ENCODE data around the gene SNIP1.
"Not testable (repeated sequence)": the region's sequence is repeated elsewhere in the genome, so short reads cannot be mapped to it uniquely, and the experiment has no call there.

Gene SNIP1

GRCh38 chr1:37513795-37514349 lies 40.2 kb downstream of the SNIP1 start:
- no peaks in the 10 kb centered on the region for H3K27me3 ChIP-seq (replicated peaks; ENCODE audit: insufficient read depth, low read length)
- H3K4me2 ChIP-seq (ENCODE audit: low read depth, low read length): peak overlapping the region; percentile 87
- H3K36me3 ChIP-seq (replicated peaks; ENCODE audit: insufficient read depth, low read length): peaks cover 5% of the 10 kb centered on the region; the same call in 1 of the 2 replicates
- peak overlapping the region; percentile 66 for H3K9ac ChIP-seq (ENCODE audit: low read length)
- peaks cover 12% of the 10 kb centered on the region for H3K4me1 ChIP-seq (ENCODE audit: low read length)
- H2AFZ ChIP-seq (ENCODE audit: low read length): peak overlapping the region; percentile 77
- peak overlapping the region; percentile 35; the same call in 1 of the 2 replicates for H3K27ac ChIP-seq (ENCODE audit: low read length)
- peaks cover 28% of the 10 kb centered on the region for H3K79me2 ChIP-seq (ENCODE audit: low read length)
- H3K4me3 ChIP-seq (ENCODE audit: low read length): peak overlapping the region; percentile 81
- TF ChIP-seq EZH2phosphoT487 (IDR thresholded peaks at IDR 0.05; ENCODE audit: low read length) (no peak), EZH2 (optimal IDR thresholded peaks at IDR 0.05; ENCODE audit: low read depth, low read length) (no peak), CTCF (IDR thresholded peaks at IDR 0.05; ENCODE audit: low read length) (no peak)
- peak; percentile 65 for DNase-seq
- H3F3A ChIP-seq (ENCODE audit: insufficient read depth, low read length): peaks cover 7% of the 10 kb centered on the region; the same call in 1 of the 2 replicates
- H3K9me3 ChIP-seq (replicated peaks; ENCODE audit: insufficient read depth, low read length): no peaks in the 10 kb centered on the region
- H4K20me1 ChIP-seq (ENCODE audit: insufficient read depth, low read length): no peaks in the 10 kb centered on the region
- H3K9me2 ChIP-seq (replicated peaks; ENCODE audit: insufficient read depth, low read length): no peaks in the 10 kb centered on the region

GRCh38 chr1:37509181-37509580 lies 44.9 kb downstream of the SNIP1 start:
- Histone ChIP-seq H3K4me3 (ENCODE audit: low read length) (no peak overlapping the region), H3K4me2 (ENCODE audit: low read depth, low read length) (no peak overlapping the region), H3K27ac (ENCODE audit: low read length) (no peak overlapping the region), H3K27me3 (replicated peaks; ENCODE audit: insufficient read depth, low read length) (no peaks in the 10 kb centered on the region), H3K9me3 (replicated peaks; ENCODE audit: insufficient read depth, low read length) (no peaks in the 10 kb centered on the region), H3K9ac (ENCODE audit: low read length) (no peak overlapping the region), H2AFZ (ENCODE audit: low read length) (no peak overlapping the region), H4K20me1 (ENCODE audit: insufficient read depth, low read length) (no peaks in the 10 kb centered on the region), H3K36me3 (replicated peaks; ENCODE audit: insufficient read depth, low read length) (peaks cover 9% of the 10 kb centered on the region; the same call in 1 of the 2 replicates), H3F3A (ENCODE audit: insufficient read depth, low read length) (no peaks in the 10 kb centered on the region), H3K9me2 (replicated peaks; ENCODE audit: insufficient read depth, low read length) (no peaks in the 10 kb centered on the region), H3K4me1 (ENCODE audit: low read length) (peaks cover 7% of the 10 kb centered on the region; the same call in 1 of the 2 replicates), H3K79me2 (ENCODE audit: low read length) (peaks cover 31% of the 10 kb centered on the region)
- peak; percentile 36 for TF ChIP-seq CTCF (IDR thresholded peaks at IDR 0.05; ENCODE audit: low read length)
- TF ChIP-seq EZH2phosphoT487 (IDR thresholded peaks at IDR 0.05; ENCODE audit: low read length): no peak
- no peak for TF ChIP-seq EZH2 (optimal IDR thresholded peaks at IDR 0.05; ENCODE audit: low read depth, low read length)
- DNase-seq: peak; percentile 37

- no peak for DNase-seq
- no peak overlapping the region for H3K4me2 ChIP-seq (ENCODE audit: low read depth, low read length)
- no peaks in the 10 kb centered on the region for H3K9me3 ChIP-seq (replicated peaks; ENCODE audit: insufficient read depth, low read length)
- TF ChIP-seq EZH2 (optimal IDR thresholded peaks at IDR 0.05; ENCODE audit: low read depth, low read length) (no peak), CTCF (IDR thresholded peaks at IDR 0.05; ENCODE audit: low read length) (no peak), EZH2phosphoT487 (IDR thresholded peaks at IDR 0.05; ENCODE audit: low read length) (no peak)
- H2AFZ ChIP-seq (ENCODE audit: low read length): no peak overlapping the region
- no peaks in the 10 kb centered on the region for H3F3A ChIP-seq (ENCODE audit: insufficient read depth, low read length)
- H3K36me3 ChIP-seq (replicated peaks; ENCODE audit: insufficient read depth, low read length): peaks cover 5% of the 10 kb centered on the region; the same call in 1 of the 2 replicates
- H4K20me1 ChIP-seq (ENCODE audit: insufficient read depth, low read length): no peaks in the 10 kb centered on the region
- H3K27me3 ChIP-seq (replicated peaks; ENCODE audit: insufficient read depth, low read length): no peaks in the 10 kb centered on the region
- peaks cover 13% of the 10 kb centered on the region for H3K79me2 ChIP-seq (ENCODE audit: low read length)
- H3K9ac ChIP-seq (ENCODE audit: low read length): no peak overlapping the region
- no peak overlapping the region for H3K27ac ChIP-seq (ENCODE audit: low read length)
- no peak overlapping the region for H3K4me3 ChIP-seq (ENCODE audit: low read length)
- H3K4me1 ChIP-seq (ENCODE audit: low read length): no peaks in the 10 kb centered on the region
- H3K9me2 ChIP-seq (replicated peaks; ENCODE audit: insufficient read depth, low read length): no peaks in the 10 kb centered on the region
Measured at GRCh38 chr1:37506740-37507139, 47.4 kb downstream of the SNIP1 start.

GRCh38 chr1:37502791-37503190 lies 51.3 kb downstream of the SNIP1 start:
- not testable (repeated sequence) for H3K9me3 ChIP-seq (replicated peaks; ENCODE audit: insufficient read depth, low read length); H3K79me2 ChIP-seq (ENCODE audit: low read length); H3K4me2 ChIP-seq (ENCODE audit: low read depth, low read length); H3K27me3 ChIP-seq (replicated peaks; ENCODE audit: insufficient read depth, low read length); DNase-seq; H2AFZ ChIP-seq (ENCODE audit: low read length); H3K9ac ChIP-seq (ENCODE audit: low read length); H3K9me2 ChIP-seq (replicated peaks; ENCODE audit: insufficient read depth, low read length); H3K4me3 ChIP-seq (ENCODE audit: low read length); H3K4me1 ChIP-seq (ENCODE audit: low read length); H3K36me3 ChIP-seq (replicated peaks; ENCODE audit: insufficient read depth, low read length); H3F3A ChIP-seq (ENCODE audit: insufficient read depth, low read length); H4K20me1 ChIP-seq (ENCODE audit: insufficient read depth, low read length); H3K27ac ChIP-seq (ENCODE audit: low read length)

All from MM.1S (cell line).